Ectodermal cell (in vitro differentiated cells): ENCODE measurements around the gene GALNT4.

ENCODE experiments used
- H3K27ac ChIP-seq: 2 replicates; pipeline ENCODE4 v1.7.0; 2013; ENCODE audit warnings: mild to moderate bottlenecking, low read depth, low read length; ENCODE audit not compliant: insufficient read depth, poor library complexity, severe bottlenecking
- H3K27me3 ChIP-seq: 2 replicates; pipeline ENCODE4 v1.7.0; 2013; ENCODE audit warnings: mild to moderate bottlenecking, low read length; ENCODE audit not compliant: insufficient read depth, control insufficient read depth, poor library complexity, severe bottlenecking
- H3K36me3 ChIP-seq: one replicate; pipeline ENCODE4 v1.7.0; 2013; ENCODE audit warnings: low read length; ENCODE audit not compliant: control insufficient read depth, insufficient read depth
- H3K4me1 ChIP-seq: one replicate; pipeline ENCODE4 v1.7.0; 2013; ENCODE audit warnings: low read length; ENCODE audit not compliant: control insufficient read depth, insufficient read depth
- H3K4me3 ChIP-seq: 2 replicates; pipeline ENCODE4 v1.7.0; 2013; ENCODE audit warnings: low read depth, low read length, control low read depth; ENCODE audit not compliant: insufficient read depth
- H3K9me3 ChIP-seq: 2 replicates; pipeline ENCODE4 v1.7.0; 2013; ENCODE audit warnings: mild to moderate bottlenecking, low read length, moderate library complexity; ENCODE audit not compliant: control insufficient read depth
- WGBS, 2 experiments: methylation state at CpG; one replicate each; pipeline ENCODE4 v1.1.7; 2013; ENCODE audit warnings: missing lambda C conversion rate in 2 of 2; 5-methylcytosine and 5-hydroxymethylcytosine counted together

Gene GALNT4

GRCh38 chr12:89551747-89552146, 27.2 kb upstream of the GALNT4 start:
- no peak overlapping the region for H3K4me3 ChIP-seq
- no peaks in the 10 kb centered on the region for H3K4me1 ChIP-seq
- no peaks in the 10 kb centered on the region for H3K9me3 ChIP-seq
- no peak overlapping the region for H3K27ac ChIP-seq
- no peaks in the 10 kb centered on the region for H3K36me3 ChIP-seq
- WGBS, 2 experiments = 92 to 100% methylated on average over 2 of the region's 2 CpGs
- H3K27me3 ChIP-seq = no peaks in the 10 kb centered on the region

- Histone ChIP-seq H3K27me3 (no peaks in the 10 kb centered on the region), H3K27ac (no peak overlapping the region)
Measured at GRCh38 chr12:89547101-89547500, 22.5 kb upstream of the GALNT4 start.

GRCh38 chr12:89546151-89546550, 21.6 kb upstream of the GALNT4 start:
- H3K27ac ChIP-seq = no peak overlapping the region
- H3K9me3 ChIP-seq = no peaks in the 10 kb centered on the region
- 89 to 93% methylated on average over 4 of the region's 4 CpGs for WGBS, 2 experiments
- no peaks in the 10 kb centered on the region for H3K27me3 ChIP-seq
- H3K4me1 ChIP-seq = peaks cover 19% of the 10 kb centered on the region
- no peak overlapping the region for H3K4me3 ChIP-seq
- no peaks in the 10 kb centered on the region for H3K36me3 ChIP-seq

More at GRCh38 chr12:89547101-89547500, 22.5 kb upstream of the GALNT4 start:
- WGBS, 2 experiments = 81 to 88% methylated on average over 4 of the region's 4 CpGs
- Histone ChIP-seq H3K9me3 (no peaks in the 10 kb centered on the region), H3K4me3 (no peak overlapping the region), H3K36me3 (no peaks in the 10 kb centered on the region), H3K4me1 (peaks cover 13% of the 10 kb centered on the region)

- WGBS, 2 experiments = 37 to 48% methylated on average over 6 of the region's 6 CpGs
- Histone ChIP-seq H3K4me3 (no peak overlapping the region), H3K36me3 (no peaks in the 10 kb centered on the region), H3K27ac (no peak overlapping the region), H3K9me3 (no peaks in the 10 kb centered on the region), H3K27me3 (no peaks in the 10 kb centered on the region), H3K4me1 (peaks cover 19% of the 10 kb centered on the region)
Measured at GRCh38 chr12:89544681-89545184, 20.1 kb upstream of the GALNT4 start.

GRCh38 chr12:89544022-89544421, 19.4 kb upstream of the GALNT4 start:
- H3K4me3 ChIP-seq = no peak overlapping the region
- H3K36me3 ChIP-seq = no peaks in the 10 kb centered on the region
- H3K27ac ChIP-seq = no peak overlapping the region
- peaks cover 19% of the 10 kb centered on the region for H3K4me1 ChIP-seq
- H3K27me3 ChIP-seq = no peaks in the 10 kb centered on the region
- H3K9me3 ChIP-seq = no peaks in the 10 kb centered on the region
- 91 to 95% methylated on average over 1 of the region's 1 CpG for WGBS, 2 experiments

- Histone ChIP-seq H3K4me3 (no peak overlapping the region), H3K27ac (no peak overlapping the region), H3K27me3 (no peaks in the 10 kb centered on the region), H3K9me3 (no peaks in the 10 kb centered on the region), H3K4me1 (peaks cover 19% of the 10 kb centered on the region), H3K36me3 (no peaks in the 10 kb centered on the region)
- 21 to 25% methylated on average over 4 to 6 of the region's 6 CpGs for WGBS, 2 experiments
Measured at GRCh38 chr12:89542912-89543592, 18.5 kb upstream of the GALNT4 start.

- Histone ChIP-seq H3K27me3 (no peaks in the 10 kb centered on the region), H3K4me1 (peaks cover 19% of the 10 kb centered on the region), H3K36me3 (no peaks in the 10 kb centered on the region), H3K27ac (no peak overlapping the region), H3K9me3 (no peaks in the 10 kb centered on the region), H3K4me3 (no peak overlapping the region)
- WGBS, 2 experiments = 85 to 89% methylated on average over 2 of the region's 2 CpGs
Measured at GRCh38 chr12:89542236-89542635, 17.6 kb upstream of the GALNT4 start.

- Histone ChIP-seq H3K27me3 (no peaks in the 10 kb centered on the region), H3K4me1 (peaks cover 19% of the 10 kb centered on the region), H3K36me3 (no peaks in the 10 kb centered on the region), H3K27ac (no peak overlapping the region), H3K9me3 (no peaks in the 10 kb centered on the region), H3K4me3 (no peak overlapping the region)
- 91 to 94% methylated on average over 2 to 3 of the region's 3 CpGs for WGBS, 2 experiments
Measured at GRCh38 chr12:89540586-89540985, 16.0 kb upstream of the GALNT4 start.

GRCh38 chr12:89539426-89540223, 15.0 kb upstream of the GALNT4 start:
- no peaks in the 10 kb centered on the region for H3K9me3 ChIP-seq
- no peaks in the 10 kb centered on the region for H3K27me3 ChIP-seq
- no peak overlapping the region for H3K4me3 ChIP-seq
- 91 to 93% methylated on average over 5 of the region's 5 CpGs for WGBS, 2 experiments
- H3K4me1 ChIP-seq = peaks cover 16% of the 10 kb centered on the region
- H3K36me3 ChIP-seq = no peaks in the 10 kb centered on the region
- no peak overlapping the region for H3K27ac ChIP-seq

- no peaks in the 10 kb centered on the region for H3K36me3 ChIP-seq
- 89 to 99% methylated on average over 4 of the region's 4 CpGs for WGBS, 2 experiments
- H3K4me1 ChIP-seq = peaks cover 12% of the 10 kb centered on the region
- no peak overlapping the region for H3K4me3 ChIP-seq
- no peak overlapping the region for H3K27ac ChIP-seq
- H3K27me3 ChIP-seq = no peaks in the 10 kb centered on the region
- no peaks in the 10 kb centered on the region for H3K9me3 ChIP-seq
Measured at GRCh38 chr12:89538897-89539296, 14.3 kb upstream of the GALNT4 start.
